H1 (cell line): Measurements from ENCODE around the gene TNIK. TPM values are rescaled to one million over a fixed set of nuclear protein-coding genes. Genes with fewer than 3 reads are reported as not detected.

ENCODE experiments used
- BACH1 ChIP-seq: IDR thresholded peaks from 2 replicates; pipeline ENCODE4 v1.6.1; 2012; ENCODE audit warnings: low read length, improper control_type of control experiment
- CBX8 ChIP-seq: fragments of 300-800, 300-1000 bp; sonication (generic); IDR thresholded peaks from 2 replicates; pipeline ENCODE4 v1.7.1; 2016; ENCODE audit warnings: low read depth, low read length, borderline replicate concordance
- JUN ChIP-seq: IDR thresholded peaks from 2 replicates; pipeline ENCODE4 v1.6.1; 2011; ENCODE audit warnings: low read depth, mild to moderate bottlenecking, improper control_type of control experiment, low read length
- YY1 ChIP-seq: IDR thresholded peaks from 2 replicates; pipeline ENCODE4 v1.6.1; 2011; ENCODE audit warnings: low read depth, mild to moderate bottlenecking, low read length
- polyA plus RNA-seq, 7 experiments: library from polyadenylated mRNA; depleted of rRNA in 3 of 7; stranded (reverse) in 5 of 7; unstranded in 2 of 7; fragments of >200 nt in 5 of 7; fragments of 200-250 nt in 2 of 7; gene quantifications; 1 replicate in 5 of 7; 2 replicates in 1 of 7; 4 replicates in 1 of 7; pipeline versions ENCODE4 v1.2.1 to v1.2.3, GENCODE V29; 2011 to 2013; ENCODE audit warnings: missing spikeins in 2 of 7, mixed read lengths in 2 of 7
- total RNA-seq: library from RNA; stranded (reverse); fragmentation: NEBNext Ultra II Directional; extraction: Animal tissue kit (Norgen Biotek cat#: 25700); gene quantifications from 2 replicates; pipeline ENCODE4 v1.2.1, GENCODE V29; 2021
- TF ChIP-seq, protein P1 (sequence below): IDR thresholded peaks from 2 replicates; pipeline ENCODE4 v1.6.1; 2012; ENCODE audit warnings: low read length, inconsistent platforms

Gene TNIK
- total and polyA plus RNA-seq, 2 of the 8 experiments (the other 6 are each of a cell fraction or from before 2014, with no cell fraction given): 7.4 to 42.0 TPM

DNA sequence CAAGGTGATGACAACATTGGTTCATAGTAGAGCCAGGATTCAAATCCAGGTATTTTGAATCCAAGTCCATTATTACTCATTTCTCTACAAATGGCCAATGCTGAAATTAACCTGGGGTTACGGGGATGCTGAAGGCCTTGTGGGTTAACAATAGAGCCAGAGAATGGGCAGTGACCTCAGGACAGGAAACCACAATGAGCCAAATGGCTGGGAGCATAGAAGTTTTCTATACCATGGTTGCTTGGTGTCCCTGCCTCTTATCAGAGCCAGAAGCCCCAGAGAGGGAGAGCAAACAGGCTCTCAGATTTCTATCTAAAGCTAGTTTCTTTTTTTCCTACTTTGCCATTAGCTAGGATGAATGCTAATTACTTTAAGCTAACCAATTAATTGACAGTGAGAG lies 82.3 kb downstream of the TNIK start (continued):
- TF ChIP-seq YY1 (no peak), JUN (no peak), BACH1 (no peak), CBX8 (no peak)
- TF ChIP-seq, protein P1, sequence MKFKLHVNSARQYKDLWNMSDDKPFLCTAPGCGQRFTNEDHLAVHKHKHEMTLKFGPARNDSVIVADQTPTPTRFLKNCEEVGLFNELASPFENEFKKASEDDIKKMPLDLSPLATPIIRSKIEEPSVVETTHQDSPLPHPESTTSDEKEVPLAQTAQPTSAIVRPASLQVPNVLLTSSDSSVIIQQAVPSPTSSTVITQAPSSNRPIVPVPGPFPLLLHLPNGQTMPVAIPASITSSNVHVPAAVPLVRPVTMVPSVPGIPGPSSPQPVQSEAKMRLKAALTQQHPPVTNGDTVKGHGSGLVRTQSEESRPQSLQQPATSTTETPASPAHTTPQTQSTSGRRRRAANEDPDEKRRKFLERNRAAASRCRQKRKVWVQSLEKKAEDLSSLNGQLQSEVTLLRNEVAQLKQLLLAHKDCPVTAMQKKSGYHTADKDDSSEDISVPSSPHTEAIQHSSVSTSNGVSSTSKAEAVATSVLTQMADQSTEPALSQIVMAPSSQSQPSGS: no peak
